ENCODE data around the gene NFIX. TPM values are rescaled to one million over a fixed set of nuclear protein-coding genes. Genes with fewer than 3 reads are reported as not detected.

NFIX gene
- total RNA-seq, 1 experiment from 2014 or later: 144 TPM

DNA sequence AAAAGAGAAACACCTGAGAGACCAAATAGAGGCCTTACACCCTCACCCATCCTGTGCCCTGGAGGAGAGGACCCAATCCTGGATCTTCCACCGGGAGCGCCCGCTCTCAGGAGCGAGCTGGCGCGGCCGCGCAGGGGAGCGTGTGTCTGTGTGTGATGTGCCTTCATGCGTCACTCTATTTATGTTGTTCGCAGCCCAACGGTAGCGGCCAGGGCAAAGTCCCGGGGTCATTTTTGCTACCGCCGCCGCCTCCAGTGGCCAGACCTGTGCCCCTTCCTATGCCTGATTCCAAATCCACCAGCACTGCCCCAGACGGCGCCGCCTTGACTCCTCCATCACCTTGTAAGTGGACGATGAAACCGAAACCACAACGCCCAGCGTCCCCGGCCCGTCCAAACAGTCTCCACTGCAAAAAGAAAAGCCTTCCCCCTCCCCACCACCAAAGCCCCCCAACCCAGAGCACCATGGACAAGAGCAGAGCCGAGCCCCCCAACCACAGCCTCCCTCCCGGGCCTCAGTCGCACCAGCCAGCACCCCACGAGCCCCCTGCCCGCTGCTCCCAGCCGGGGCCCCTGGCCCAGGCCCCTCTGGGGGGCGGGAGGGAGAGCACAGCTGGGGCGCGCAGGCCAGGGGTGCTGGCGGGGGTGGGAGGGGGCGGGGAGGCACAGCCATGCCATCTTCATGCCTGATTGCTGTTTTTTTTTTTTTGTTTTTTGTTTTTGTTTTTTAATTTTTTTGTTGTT, 92.7 kb downstream of the NFIX start:
- H3K4me3 ChIP-seq (ENCODE audit: low read depth in 2 of 2, low read length in 2 of 2): no peak overlapping the region
- ChIA-PET CTCF (no interaction called here), POLR2A (no interaction called here)
- ATAC-seq: no peak
- H3K36me3 ChIP-seq (ENCODE audit: control insufficient read depth, insufficient read depth, low read length): no peaks in the 10 kb centered on the region; the same call in 1 of the 2 replicates
- BruUV-seq (replicated peaks): no TSS peak
- H3K27ac ChIP-seq (ENCODE audit: low read length): no peak overlapping the region
- intact Hi-C loops (cut with micrococcal nuclease; ENCODE audit: unreplicated experiment) (no loop called here), in situ Hi-C loops (cut with HindIII; ENCODE audit: low pct_unique_long_range_greater_than_20kb, low sequenced_read_pairs) (no loop called here)
- H3K9me3 ChIP-seq (ENCODE audit: control insufficient read depth, insufficient read depth, low read depth, low read length): no peaks in the 10 kb centered on the region
- H3K4me1 ChIP-seq (ENCODE audit: control insufficient read depth, insufficient read depth, low read length): peaks cover 18% of the 10 kb centered on the region
- H3K27me3 ChIP-seq (ENCODE audit: control insufficient read depth, insufficient read depth, low read length): no peaks in the 10 kb centered on the region
- TF ChIP-seq POLR2AphosphoS5 (IDR thresholded peaks at IDR 0.05; ENCODE audit: low read depth, low read length): no peak; the same call in 1 of the 2 replicates
- no peak for DNase-seq (ENCODE audit: low read depth, low spot score)

DNA sequence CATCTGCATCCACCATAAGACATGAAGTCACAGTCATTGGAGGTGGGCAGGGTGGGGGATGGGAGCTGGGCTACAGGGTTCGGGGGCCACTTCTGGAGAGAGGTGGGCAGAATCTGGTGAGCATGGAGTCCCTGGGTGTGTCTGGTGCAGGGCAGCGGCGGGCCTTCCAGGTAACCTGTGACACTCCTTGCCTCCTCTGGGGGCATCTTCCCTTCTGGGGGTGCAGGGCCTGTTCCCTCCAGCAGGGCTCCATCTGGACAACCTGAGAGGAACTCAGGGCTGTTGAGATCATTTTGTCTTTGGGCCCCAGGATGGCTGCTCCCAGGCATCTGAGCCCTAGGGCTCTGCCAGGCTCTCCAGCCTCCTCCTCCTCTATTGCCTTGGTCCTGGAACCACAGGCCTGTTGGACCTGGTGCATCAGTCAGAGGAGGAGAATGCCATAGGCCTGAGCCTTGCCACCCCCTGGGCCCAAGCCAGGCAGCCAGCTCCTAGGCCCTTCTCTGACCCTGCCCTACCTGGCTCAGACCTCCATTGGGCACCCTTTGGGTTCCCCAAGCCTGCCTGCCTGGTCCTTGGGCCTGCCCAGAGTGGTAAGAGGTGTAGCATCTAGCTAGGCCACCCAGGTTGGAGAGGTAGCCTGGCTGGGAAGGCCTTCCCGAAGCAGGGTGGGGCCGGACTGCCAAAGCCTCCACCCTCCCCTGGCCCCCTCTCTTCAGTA, 94.0 kb downstream of the NFIX start:
- ATAC-seq (no peak; the same call in 1 of the 2 replicates), DNase-seq (ENCODE audit: low read depth, low spot score) (no peak)
- TF ChIP-seq SIN3A (IDR thresholded peaks at IDR 0.05; ENCODE audit: borderline replicate concordance, insufficient read depth, low read depth, low read length): no peak
- H3K4me1 ChIP-seq (ENCODE audit: control insufficient read depth, insufficient read depth, low read length): peaks cover 31% of the 10 kb centered on the region
- no peaks in the 10 kb centered on the region for H3K9me3 ChIP-seq (ENCODE audit: control insufficient read depth, insufficient read depth, low read depth, low read length)
- H3K4me3 ChIP-seq (ENCODE audit: low read depth in 2 of 2, low read length in 2 of 2): no peak overlapping the region
- no peaks in the 10 kb centered on the region; the same call in 1 of the 2 replicates for H3K36me3 ChIP-seq (ENCODE audit: control insufficient read depth, insufficient read depth, low read length)
- no peaks in the 10 kb centered on the region for H3K27me3 ChIP-seq (ENCODE audit: control insufficient read depth, insufficient read depth, low read length)
- in situ Hi-C loops (cut with HindIII; ENCODE audit: low pct_unique_long_range_greater_than_20kb, low sequenced_read_pairs): no loop called here
- BruUV-seq (replicated peaks): no TSS peak
- POLR2A ChIA-PET: no interaction called here
- intact Hi-C loops (cut with micrococcal nuclease; ENCODE audit: unreplicated experiment): no loop called here
- H3K27ac ChIP-seq (ENCODE audit: low read length): no peak overlapping the region
- CTCF ChIA-PET: no interaction called here

DNA sequence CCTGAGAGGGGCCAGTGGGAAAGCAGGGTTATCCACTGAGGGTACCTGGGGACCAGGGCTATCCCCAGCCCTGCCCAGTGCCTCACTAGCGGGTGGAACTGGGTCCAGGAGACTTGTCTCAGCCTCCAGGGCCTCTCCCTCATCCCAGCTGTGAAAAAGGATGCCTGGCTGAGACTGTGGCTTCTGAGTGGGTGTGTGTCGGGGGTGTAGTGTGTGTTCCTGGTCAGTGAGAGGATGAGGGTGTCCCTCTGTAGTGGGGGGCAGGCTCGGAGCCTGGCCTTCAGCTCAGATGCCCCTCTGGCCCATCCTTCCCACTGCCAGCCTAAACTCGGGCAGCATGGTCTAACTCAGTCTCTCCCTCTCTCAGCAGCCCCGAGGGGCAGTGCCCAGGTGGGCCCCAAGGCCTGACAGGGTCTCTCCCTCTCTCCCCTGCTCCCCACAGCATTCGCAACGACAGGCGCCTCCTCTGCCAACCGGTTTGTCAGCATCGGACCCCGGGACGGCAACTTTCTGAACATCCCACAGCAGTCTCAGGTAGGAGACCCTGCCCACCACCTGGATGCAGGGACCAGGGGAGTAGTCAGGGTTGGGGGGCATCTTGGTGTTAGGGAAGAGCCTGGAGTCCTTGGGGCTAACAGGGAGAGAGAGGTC, 94.7 kb downstream of the NFIX start:
- no peak overlapping the region for H3K27ac ChIP-seq (ENCODE audit: low read length)
- H3K27me3 ChIP-seq (ENCODE audit: control insufficient read depth, insufficient read depth, low read length): no peaks in the 10 kb centered on the region
- H3K4me1 ChIP-seq (ENCODE audit: control insufficient read depth, insufficient read depth, low read length): peaks cover 37% of the 10 kb centered on the region
- no peak for TF ChIP-seq TCF7L2 (IDR thresholded peaks at IDR 0.05; ENCODE audit: low read depth, low read length)
- TF ChIP-seq, protein P1, sequence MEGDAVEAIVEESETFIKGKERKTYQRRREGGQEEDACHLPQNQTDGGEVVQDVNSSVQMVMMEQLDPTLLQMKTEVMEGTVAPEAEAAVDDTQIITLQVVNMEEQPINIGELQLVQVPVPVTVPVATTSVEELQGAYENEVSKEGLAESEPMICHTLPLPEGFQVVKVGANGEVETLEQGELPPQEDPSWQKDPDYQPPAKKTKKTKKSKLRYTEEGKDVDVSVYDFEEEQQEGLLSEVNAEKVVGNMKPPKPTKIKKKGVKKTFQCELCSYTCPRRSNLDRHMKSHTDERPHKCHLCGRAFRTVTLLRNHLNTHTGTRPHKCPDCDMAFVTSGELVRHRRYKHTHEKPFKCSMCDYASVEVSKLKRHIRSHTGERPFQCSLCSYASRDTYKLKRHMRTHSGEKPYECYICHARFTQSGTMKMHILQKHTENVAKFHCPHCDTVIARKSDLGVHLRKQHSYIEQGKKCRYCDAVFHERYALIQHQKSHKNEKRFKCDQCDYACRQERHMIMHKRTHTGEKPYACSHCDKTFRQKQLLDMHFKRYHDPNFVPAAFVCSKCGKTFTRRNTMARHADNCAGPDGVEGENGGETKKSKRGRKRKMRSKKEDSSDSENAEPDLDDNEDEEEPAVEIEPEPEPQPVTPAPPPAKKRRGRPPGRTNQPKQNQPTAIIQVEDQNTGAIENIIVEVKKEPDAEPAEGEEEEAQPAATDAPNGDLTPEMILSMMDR (IDR thresholded peaks at IDR 0.05): no peak
- TF ChIP-seq, protein P2, sequence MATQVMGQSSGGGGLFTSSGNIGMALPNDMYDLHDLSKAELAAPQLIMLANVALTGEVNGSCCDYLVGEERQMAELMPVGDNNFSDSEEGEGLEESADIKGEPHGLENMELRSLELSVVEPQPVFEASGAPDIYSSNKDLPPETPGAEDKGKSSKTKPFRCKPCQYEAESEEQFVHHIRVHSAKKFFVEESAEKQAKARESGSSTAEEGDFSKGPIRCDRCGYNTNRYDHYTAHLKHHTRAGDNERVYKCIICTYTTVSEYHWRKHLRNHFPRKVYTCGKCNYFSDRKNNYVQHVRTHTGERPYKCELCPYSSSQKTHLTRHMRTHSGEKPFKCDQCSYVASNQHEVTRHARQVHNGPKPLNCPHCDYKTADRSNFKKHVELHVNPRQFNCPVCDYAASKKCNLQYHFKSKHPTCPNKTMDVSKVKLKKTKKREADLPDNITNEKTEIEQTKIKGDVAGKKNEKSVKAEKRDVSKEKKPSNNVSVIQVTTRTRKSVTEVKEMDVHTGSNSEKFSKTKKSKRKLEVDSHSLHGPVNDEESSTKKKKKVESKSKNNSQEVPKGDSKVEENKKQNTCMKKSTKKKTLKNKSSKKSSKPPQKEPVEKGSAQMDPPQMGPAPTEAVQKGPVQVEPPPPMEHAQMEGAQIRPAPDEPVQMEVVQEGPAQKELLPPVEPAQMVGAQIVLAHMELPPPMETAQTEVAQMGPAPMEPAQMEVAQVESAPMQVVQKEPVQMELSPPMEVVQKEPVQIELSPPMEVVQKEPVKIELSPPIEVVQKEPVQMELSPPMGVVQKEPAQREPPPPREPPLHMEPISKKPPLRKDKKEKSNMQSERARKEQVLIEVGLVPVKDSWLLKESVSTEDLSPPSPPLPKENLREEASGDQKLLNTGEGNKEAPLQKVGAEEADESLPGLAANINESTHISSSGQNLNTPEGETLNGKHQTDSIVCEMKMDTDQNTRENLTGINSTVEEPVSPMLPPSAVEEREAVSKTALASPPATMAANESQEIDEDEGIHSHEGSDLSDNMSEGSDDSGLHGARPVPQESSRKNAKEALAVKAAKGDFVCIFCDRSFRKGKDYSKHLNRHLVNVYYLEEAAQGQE (IDR thresholded peaks at IDR 0.05; ENCODE audit: insufficient read depth in 1 of 2, low read depth in 2 of 2, low read length in 1 of 2): no peak
- TF ChIP-seq SIN3A (IDR thresholded peaks at IDR 0.05; ENCODE audit: borderline replicate concordance, insufficient read depth, low read depth, low read length): no peak
- TF ChIP-seq POLR2AphosphoS5 (IDR thresholded peaks at IDR 0.05; ENCODE audit: low read depth, low read length): no peak
- intact Hi-C loops (cut with micrococcal nuclease; ENCODE audit: unreplicated experiment) (loop anchor here (5.0 to 10.0 kb wide), 2 partner anchors 55 to 113 kb away; no protein-coding TSS in a partner anchor), in situ Hi-C loops (cut with HindIII; ENCODE audit: low pct_unique_long_range_greater_than_20kb, low sequenced_read_pairs) (no loop called here)
- ATAC-seq (no peak), DNase-seq (ENCODE audit: low read depth, low spot score) (no peak)
- H3K9me3 ChIP-seq (ENCODE audit: control insufficient read depth, insufficient read depth, low read depth, low read length): no peaks in the 10 kb centered on the region
- ChIA-PET CTCF (no interaction called here), POLR2A (no interaction called here)
- no TSS peak for BruUV-seq (replicated peaks)
- no peak overlapping the region for H3K4me3 ChIP-seq (ENCODE audit: low read depth in 2 of 2, low read length in 2 of 2)
- no peaks in the 10 kb centered on the region; the same call in 1 of the 2 replicates for H3K36me3 ChIP-seq (ENCODE audit: control insufficient read depth, insufficient read depth, low read length)

Measured in Panc1 (cell line).